ENCODE results near the gene LRRK2.
"Not testable (repeated sequence)": the region's sequence is repeated elsewhere in the genome, so short reads cannot be mapped to it uniquely, and the experiment has no call there.

Gene LRRK2

GRCh38 chr12:40224439-40225291 is at the start of gene LRRK2:
LRRK2 (plus strand) TSS chr12:40224997; CDS start chr12:40225132, 135 bp downstream.
- DNase-seq = peak; percentile 72

DNA sequence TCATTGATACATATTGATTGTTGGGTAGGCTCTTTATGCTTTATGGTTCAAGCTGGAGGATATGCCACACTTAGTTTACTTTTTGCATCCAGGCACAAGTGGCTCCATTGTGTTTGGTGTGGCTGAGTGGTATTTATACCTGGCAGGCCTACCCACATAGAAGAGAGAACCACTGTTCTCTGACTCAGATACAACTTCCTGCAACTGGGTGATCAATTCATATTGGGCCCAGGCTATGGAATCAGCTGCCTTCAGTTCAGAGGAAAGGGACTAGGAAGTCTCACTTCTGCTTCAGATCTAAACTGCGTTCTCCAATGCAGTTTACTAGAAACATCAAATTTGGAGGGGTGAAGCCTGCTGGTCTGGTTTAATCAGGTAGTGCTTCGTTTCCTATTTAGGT is 49.8 kb upstream of the LRRK2 start:
- no peak for DNase-seq

DNA sequence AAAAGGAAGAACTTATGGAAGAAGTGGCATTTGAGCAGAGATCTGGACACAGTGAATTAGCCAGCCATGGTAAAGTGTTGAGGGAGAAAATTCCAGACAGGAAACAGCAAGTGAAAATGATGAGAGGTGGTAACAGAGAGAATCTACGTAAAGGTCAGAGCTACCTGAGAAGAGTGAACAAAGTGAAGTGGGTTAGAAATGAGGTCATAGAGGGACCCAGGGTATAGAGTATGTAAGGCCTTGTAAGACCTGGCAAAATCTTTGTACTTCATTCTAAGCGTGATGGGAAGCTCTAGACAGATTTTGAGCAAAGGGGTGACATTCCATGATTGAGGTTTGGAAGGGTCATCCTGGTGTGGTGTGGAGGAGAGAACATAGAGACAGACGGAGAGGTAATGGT is 49.3 kb upstream of the LRRK2 start:
- no peak for DNase-seq

GRCh38 chr12:40178701-40179100 is 46.1 kb upstream of the LRRK2 start:
- no peak for DNase-seq

DNA sequence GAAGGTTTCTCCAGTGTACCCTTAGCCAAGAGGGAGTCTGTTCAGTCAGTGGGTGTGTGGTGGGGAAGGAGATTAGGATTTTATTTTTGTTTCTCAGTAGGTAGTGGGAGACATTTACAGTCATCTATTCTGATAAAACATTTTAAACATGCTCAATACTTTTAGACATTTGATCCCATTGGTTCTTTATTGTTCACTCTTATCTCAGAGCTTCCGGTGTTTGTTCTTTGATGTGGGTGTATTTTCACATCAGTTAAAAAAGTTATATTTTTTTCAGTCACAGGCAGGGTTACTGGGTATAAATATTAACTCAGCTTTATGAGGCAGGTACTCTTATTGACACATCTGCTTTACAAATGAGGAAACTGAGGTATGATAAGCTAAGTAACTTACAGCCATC is 43.3 kb upstream of the LRRK2 start:
- DNase-seq = no peak

DNA sequence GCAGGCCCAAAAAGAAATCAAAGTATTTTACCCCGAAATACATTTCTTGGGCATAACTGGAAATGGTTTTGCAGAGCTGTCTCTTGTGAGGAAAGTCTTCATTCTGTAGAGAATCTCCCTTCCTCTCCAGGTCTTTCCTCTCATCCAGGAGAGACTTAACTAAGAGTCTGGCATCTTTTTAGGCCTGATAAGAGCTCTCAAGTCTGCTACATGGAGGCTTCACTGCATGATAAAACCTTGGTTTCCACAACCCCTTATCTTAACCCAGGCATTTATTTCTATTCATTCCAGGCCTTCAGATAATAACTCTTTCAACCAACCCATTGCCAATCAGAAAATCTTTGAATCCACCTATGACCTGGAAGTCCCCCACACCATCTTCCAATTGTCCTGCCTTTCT is 41.1 kb upstream of the LRRK2 start:
- DNase-seq = no peak

DNA sequence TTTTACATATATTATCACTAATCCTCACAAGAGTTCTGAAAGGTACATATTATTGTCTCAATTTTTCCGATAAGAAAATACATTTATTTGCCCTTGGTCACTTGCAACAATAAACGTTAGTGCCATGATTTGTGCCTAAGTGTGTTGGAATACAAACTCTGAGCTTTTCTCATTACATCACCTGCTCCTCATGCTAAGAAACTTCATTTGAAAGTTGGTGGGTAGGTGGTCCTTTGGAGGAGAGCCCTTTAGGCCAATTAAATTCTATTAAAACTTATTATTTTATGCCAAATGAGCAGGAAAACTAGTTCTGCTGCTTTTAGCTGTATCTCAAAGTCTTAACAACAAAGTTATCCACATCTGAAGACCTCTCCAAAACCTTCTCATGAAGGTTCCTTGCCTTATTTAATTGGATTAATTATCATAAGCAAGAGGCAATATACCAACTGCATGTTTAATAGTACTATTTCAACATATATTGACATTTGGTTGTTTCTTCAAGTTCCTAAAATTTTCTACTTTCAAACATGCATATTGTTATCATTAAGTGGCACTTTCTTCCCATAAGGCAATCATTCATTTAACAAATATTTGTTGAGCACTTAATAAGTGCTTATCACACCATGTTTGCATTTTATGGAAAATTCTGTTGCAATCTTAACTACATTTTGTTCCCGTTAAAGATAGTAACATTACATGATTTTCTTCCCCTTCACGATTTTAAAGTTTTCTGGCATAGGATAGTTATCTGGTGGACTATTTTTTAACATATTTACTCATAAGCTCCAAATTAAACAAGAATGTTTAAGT is 40.1 kb upstream of the LRRK2 start:
- DNase-seq = no peak

GRCh38 chr12:40185303-40185693 is 39.5 kb upstream of the LRRK2 start:
- no peak for DNase-seq

DNA sequence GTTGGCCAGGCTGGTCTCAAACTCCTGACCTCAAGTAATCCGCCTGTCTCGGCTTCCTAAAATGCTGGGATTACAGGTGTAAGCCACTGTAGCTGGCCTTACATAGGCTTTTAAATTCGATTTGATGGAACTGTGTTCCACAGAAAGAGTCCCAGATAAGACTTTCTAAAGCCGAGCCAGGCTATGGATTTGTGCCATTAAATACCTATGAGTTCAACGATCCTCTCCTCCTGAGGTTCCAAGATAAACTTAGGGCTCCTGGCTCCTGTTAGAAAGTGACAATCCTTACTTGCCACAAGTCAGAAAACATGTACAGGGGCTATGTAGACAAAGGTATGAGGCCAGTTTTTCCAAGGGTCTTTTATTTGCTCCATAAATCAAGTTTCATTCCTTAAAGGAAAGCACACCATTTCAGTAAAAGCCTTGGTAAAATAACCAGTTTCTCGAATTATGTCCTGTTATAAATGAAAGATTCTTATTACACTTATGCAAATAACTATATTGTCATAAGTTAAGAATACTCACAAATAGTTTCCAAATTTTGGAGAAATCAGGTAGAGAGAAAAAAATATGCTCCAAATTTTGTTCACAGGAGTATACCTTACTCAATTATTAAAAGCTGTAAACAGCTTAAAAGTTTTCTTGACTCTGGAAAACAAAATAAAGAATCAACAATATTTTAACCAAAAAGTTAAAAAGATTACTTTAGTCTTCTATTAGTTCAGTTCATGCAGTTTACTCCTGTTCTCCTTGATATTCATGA is 36.1 kb upstream of the LRRK2 start:
- no peak for DNase-seq

DNA sequence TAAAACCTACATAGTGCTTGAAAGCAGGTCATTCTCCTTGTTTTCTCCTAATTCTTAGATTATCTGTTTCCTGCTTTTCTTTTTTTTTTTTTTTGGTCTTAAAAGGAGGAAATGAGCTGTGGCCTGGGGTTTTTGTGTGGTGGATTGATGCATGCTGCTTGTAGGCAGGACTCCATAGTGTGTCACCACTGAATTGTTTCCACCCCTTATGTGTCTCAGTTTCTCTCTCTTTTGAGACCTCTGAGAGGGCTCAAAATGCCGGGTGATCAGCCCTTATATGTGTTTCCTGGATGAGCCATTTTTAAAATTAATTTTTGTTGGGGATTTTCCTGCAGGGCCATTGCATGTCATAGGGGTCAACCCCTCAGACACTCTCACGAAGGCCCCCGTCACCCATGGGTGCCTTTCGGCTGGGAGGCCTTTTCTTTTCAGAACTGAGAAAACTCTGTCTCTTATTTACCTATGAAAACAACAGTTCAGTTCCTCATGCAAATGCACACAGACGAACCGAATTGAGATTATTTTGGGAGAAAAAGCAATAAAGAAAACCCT is 32.0 kb upstream of the LRRK2 start:
- no peak for DNase-seq

GRCh38 chr12:40194846-40195245 is 30.0 kb upstream of the LRRK2 start:
- no peak for DNase-seq

DNA sequence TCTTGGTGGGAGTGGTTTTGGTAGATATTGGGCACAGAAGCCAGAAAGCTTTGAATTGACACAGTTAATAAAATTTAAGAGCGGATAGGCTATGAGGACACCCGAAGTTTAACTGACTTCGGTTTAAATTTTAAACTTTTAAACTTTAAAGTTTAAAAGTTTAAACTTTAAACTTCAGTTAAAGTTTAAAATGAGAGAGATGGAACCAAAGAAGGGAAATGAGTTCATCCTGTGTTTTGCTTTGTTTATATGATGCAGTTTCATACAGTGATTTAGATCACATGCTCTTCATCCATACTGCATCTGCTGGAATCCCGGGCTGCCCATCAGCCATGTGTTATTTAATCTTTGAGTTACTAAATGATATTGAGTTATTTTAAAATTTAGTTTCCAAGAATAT is 27.2 kb upstream of the LRRK2 start:
- DNase-seq = no peak

DNA sequence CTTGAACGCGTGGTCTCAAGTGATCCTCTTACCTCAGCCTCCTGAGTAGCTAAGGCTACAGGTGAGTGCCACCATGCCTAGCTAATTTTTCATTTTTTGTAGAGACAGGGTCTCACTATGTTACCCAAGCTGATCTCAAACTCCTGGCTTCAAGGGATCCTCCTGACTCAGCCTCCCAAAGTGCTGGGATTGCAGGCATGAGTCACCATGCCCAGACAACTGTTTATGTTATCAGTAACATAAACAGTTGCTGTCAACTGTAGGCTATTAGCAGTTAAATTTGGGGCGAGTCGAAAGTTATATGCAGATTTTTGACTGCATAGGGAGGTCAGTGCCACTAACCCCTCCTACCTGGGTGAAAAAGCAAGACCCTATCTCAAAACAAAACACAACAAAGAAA is 26.2 kb upstream of the LRRK2 start:
- DNase-seq = no peak

DNA sequence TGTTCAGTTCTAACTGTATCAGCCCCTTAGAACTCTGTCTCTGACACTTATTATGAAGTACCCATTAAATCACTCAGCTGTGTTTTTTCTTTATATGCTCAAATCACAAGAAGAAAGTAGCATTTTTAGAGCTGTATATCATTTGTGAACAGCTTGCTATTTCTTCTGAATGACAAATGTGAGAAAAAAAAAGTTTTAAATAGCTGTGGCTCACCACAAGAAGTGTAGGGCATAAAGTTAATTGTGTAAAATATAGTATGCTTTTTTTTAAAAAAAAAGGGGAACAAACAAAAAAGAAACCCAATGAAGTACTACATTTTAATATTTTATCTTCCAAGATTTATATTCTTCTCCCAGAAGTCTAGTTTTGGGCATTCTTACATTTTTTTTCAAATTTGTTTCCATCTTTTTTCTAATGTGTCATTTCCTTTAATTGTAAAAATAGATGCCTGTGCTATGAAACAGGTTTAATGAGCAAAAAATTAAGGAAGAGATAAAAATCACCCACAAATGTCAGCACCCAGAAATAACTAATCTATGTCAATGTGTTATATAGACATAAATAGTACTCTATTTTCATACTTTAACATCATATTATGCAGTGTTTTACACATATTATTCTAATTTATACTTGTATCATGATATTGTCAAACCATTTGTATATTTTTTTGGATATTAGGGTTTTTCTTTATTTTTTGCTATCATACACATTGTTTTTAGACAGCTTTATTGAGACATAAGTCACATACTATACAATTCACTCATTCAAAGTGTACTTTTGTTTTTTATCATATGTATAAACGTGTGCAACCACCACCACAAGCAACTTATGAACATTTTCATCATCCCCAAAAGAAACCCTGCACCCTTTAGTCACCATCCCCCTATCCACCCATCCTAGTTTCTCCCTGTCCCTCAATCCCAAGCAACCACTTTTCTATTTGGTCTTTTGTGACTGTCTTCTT is 22.4 kb upstream of the LRRK2 start:
- no peak for DNase-seq

- DNase-seq = no peak
These were observed 21.8 kb upstream of the LRRK2 start for GRCh38 chr12:40203060-40203430.

DNA sequence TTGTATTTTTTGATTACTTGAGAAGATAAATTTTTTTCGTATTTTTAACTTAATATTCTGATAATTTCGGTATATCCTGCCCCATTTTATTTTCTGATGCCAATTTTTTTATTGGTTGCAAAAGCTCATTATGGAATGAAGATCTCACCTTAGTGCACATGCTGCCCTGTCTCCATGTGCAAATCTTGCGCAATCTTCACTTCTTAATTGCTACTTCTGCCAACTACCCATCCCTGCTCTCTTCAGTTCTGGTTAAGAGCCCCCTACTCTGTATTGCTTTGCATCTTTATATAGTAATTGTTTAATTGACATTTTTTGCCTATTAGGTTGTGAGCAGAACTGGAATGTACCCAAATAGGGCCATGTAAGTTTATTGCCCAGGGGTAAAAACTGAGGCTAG is 20.5 kb upstream of the LRRK2 start:
- DNase-seq = no peak

DNA sequence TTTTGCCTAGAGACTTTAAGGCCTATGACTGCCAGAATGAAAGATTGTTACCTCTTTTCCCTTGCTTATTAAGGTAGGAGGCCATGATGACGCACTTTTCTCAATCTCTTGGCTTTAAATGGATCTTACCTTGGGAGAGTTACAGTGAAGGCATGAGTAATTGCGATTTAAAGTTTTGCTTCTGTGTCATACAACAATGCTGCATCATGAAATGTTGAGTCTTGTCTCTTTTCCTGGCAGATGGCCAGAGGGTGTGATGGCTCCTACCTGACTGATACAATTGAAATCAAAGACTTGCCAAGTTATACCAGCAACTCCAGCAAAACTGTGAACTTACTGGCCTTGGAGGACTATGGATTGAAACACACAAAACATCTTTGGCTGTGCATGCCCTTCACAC is 17.2 kb upstream of the LRRK2 start:
- DNase-seq = no peak

DNA sequence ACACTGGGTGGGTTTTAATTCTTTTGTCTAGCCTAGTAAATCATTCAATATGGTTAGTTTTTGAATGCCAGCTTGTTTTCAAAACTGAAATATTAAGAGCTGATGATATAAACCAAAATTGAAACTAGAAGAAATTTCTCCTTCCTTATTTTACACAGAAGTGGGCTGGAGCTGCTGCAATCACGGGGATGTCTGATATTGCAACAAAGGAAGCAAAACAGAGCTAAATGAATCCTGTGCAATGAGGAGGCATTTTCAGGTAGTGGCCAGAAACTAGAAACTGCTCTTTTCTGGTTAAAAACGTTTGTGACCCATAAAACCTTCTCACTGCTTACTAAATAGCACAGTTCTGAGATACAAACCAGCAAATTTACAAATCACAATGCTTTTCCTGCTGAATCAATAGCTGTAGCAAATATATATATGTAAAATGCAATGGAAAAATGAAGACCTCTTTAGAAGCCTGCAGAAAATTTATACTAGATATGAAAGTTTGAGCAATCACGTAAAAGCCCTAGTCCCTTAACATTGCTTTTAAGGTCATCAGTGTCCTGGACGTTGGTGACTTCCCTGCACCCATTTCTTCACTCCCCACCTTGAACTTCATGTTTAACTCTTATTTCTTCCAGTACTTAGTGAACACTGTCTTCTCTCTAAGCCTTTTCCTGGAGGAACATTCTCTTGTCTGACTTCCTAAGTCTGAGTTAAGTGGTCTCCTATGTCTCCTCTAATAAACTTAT is 15.9 kb upstream of the LRRK2 start:
- no peak for DNase-seq

GRCh38 chr12:40209886-40210285 is 14.9 kb upstream of the LRRK2 start:
- DNase-seq = no peak

DNA sequence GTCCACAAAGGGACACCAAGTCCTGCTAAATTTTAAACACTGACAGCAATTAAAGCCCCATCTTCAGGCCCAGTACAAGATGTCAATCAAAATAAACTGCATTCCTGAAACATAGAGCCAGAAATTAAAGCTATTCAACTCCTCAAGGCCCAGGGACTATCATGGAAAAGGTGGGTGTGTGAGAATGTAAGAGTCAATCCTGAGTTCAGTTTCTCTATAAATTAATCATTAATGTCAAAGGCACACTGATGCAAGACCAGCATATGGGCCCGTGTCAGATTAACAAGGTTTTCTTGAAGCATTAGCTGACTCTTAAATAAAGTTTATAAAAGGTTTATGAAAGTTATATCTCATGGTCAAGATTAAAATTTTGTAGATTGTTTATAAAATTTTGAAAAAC is 13.6 kb upstream of the LRRK2 start:
- DNase-seq = not testable (repeated sequence)

DNA sequence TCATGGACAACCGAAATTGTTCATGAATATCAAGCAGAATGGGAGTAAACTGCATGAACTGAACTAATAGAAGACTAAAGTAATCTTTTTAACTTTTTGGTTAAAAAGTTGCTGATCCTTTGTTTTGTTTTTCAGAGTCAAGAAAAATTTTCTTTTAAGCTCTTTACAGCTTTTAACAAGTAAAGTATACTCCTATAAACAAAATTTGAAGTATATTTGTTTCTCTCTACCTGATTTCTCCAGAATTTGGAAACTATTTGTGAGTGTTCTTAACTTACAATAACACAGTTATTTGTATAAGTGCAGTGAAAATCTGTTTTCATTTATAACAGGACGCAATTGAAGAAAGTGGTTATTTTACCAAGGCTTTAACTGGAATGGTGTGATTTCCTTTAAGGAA is 12.2 kb upstream of the LRRK2 start:
- no peak for DNase-seq
